ENCODE data around the gene BRD1.

The BRD1 gene

GRCh38 chr22:49725516-49725915 lies 102.2 kb downstream of the BRD1 start:
- DNase-seq = no peak

GRCh38 chr22:49724893-49725489 lies 102.7 kb downstream of the BRD1 start:
- DNase-seq = no peak

DNA sequence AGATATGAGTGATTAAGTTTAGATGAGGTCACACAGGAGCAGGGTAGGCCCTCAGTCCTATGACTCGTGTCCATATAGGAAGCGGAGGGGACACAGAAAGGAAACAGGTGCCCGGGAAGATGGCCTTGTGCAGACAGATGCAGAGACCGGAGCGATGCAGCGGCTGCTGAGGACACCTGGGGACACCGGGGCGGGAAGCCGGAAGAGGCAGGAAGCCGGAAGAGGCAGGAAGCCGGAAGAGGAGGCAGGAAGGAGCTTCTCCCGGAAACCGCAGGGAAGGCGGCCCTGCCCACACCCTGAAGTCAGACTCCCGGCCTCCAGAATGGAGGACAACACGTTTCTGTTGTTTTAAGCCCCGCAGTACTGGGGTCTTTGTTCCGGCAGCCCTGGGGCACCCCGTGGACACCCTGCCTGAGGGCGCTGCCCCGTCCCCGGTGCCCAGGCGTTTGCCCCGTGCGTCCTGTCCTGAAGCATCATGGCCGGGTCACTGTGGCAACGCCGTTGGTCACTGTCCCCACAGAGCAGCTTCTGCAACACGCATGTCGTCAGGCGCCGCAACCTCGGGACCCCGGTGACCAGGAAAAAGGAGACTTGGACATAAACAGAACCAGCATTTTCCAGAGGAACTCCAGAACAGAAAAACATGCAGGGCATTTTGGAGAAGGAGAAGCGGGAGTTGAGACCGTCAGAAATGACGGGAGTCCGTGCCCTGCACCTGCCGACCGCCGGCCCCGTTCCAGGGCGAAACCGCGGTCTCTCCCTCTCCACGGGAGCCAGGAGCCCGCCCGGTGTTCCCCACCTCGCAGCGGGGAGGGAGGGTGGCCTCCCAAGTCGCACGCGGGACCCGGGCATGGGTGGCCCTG lies 103.4 kb downstream of the BRD1 start:
- no peak for DNase-seq

DNA sequence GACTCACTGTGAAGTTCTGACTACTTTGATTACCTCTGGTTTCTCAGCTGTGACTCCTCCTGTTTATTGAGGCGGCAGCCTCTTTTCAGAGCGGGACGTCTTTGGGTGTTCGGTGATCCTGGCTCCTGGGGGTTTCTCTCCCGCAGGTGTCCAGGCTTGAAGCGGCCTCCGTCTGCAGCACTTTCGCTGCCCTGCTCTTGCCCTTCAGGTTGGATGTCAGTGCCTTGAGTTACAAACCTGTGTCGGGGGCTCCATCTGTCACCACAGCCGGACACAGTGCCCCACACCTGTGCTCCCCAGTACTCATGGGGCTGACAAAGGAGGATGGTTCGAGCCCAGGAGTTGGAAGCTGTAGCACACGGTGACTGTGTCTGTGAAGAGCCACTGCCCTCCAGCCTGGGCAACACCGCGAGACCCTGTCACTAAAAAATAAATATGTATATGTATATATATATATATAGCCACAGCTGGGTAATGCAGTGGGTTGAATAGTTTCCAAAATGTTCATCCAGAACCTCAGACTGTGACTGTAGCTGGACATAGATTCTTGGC lies 104.1 kb downstream of the BRD1 start:
- no peak for DNase-seq
